Activated T-helper 1 cell treated with anti-CD3 and anti-CD28 coated beads, Interleukin-12 subunit alpha, Interleukin-12 subunit beta, Interleukin-2, Interleukin-4 antibody, amounts not matched to agents 30 ng/mL and 10 ng/mL and 1 ng/mL, durations not matched to agents 14 hours and 24 hours and 36 hours (primary cell): ENCODE results near the gene VASN. TPM values are rescaled to one million over a fixed set of nuclear protein-coding genes. Genes with fewer than 3 reads are reported as not detected.
"Not testable (repeated sequence)": the region's sequence is repeated elsewhere in the genome, so short reads cannot be mapped to it uniquely, and the experiment has no call there.

ENCODE experiments used
- DNase-seq: peaks from one replicate; pipeline ENCODE4 v3.0.0; 2021; ENCODE audit warnings: low spot score
- H3K27ac Mint-ChIP-seq: one replicate; pipeline ENCODE4 v1.8.0; 2021; ENCODE audit warnings: mild to moderate bottlenecking, mixed read lengths
- H3K27me3 Mint-ChIP-seq: one replicate; pipeline ENCODE4 v1.8.0; 2022; ENCODE audit warnings: mild to moderate bottlenecking, moderate library complexity, mixed read lengths; ENCODE audit not compliant: insufficient read depth
- H3K36me3 Mint-ChIP-seq: one replicate; pipeline ENCODE4 v1.8.0; 2021; ENCODE audit warnings: low read depth, mixed read lengths
- H3K4me1 Mint-ChIP-seq: one replicate; pipeline ENCODE4 v1.8.0; 2021; ENCODE audit warnings: low read depth, mixed read lengths
- H3K4me3 Mint-ChIP-seq: one replicate; pipeline ENCODE4 v1.8.0; 2021; ENCODE audit warnings: mild to moderate bottlenecking, moderate library complexity, mixed read lengths
- H3K9me3 Mint-ChIP-seq: one replicate; pipeline ENCODE4 v1.8.0; 2021; ENCODE audit warnings: mixed read lengths
- intact Hi-C: fragments of 100-400 bp; cut with micrococcal nuclease; formaldehyde crosslinking; loops from one replicate; pipeline ENCODE4 v1.15.1; 2024
- total RNA-seq: library from RNA; stranded (reverse); gene quantifications from 2 replicates; pipeline ENCODE4 v1.2.3, GENCODE V29; 2022

VASN gene
- total RNA-seq, 1 donor from 2014 or later, result 0.18 TPM

DNA sequence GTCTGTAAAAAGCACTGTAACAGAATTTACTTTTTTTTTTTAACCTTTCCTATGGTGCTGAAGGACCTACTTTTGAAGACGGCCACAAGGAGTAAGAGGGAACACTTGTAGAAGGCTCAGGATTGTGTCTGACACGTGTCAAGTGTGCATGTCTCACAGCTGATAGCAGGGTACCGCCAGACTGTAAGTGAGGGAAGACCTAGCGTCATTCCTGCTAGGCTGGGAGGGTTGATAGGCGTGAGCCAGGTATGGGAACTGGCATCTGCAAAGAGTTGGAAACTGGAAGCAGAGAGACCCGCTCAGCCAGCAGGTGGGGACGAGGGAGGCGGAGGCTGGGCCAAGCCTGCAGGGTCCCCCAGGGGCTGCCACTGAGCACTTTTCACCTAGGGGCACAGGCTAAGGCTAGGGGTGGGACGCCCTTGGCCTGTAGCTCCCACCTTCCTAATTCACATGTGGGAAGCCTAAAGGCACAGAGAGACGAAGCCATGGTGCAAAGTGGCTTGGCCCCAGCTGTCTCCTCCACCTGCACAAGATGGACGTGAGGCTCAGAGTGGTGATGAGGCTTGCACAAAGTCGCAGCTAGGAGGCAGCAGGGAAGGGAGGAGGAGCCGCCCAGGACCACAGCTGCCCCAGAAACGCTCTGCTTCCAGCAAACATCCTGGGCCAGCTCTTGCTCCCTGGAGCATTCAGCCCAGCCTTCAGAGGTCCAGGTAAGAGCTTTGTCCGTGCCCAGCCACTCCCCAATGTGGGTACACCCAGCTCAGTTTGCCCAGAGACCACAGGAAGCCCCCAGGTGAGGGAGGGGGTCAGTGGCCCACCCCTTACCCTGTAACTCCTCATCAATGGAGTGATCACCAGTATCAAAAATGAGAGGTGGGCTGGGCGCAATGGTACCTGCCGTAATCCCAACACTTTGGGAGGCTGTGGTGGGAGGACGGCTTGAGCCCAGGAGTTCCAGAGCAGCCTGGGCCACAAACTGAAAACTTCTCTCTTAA is 18.9 kb downstream of the VASN start:
- Mint-ChIP-seq H3K27ac (no peak overlapping the region), H3K36me3 (peaks cover 12% of the 10 kb centered on the region), H3K4me1 (no peaks in the 10 kb centered on the region), H3K9me3 (no peaks in the 10 kb centered on the region), H3K4me3 (no peak overlapping the region), H3K27me3 (no peaks in the 10 kb centered on the region)
- DNase-seq, result no peak
- intact Hi-C loops, result no loop called here

- no peaks in the 10 kb centered on the region for H3K9me3 Mint-ChIP-seq
- H3K27me3 Mint-ChIP-seq, result no peaks in the 10 kb centered on the region
- peaks cover 15% of the 10 kb centered on the region for H3K36me3 Mint-ChIP-seq
- no peak overlapping the region for H3K27ac Mint-ChIP-seq
- intact Hi-C loops, result no loop called here
- DNase-seq, result no peak
- no peak overlapping the region for H3K4me3 Mint-ChIP-seq
- H3K4me1 Mint-ChIP-seq, result no peaks in the 10 kb centered on the region
Observed at GRCh38 chr16:4391631-4392381, 20.2 kb downstream of the VASN start.

- H3K4me3 Mint-ChIP-seq, result no peak overlapping the region
- intact Hi-C loops, result no loop called here
- H3K27me3 Mint-ChIP-seq, result no peaks in the 10 kb centered on the region
- H3K9me3 Mint-ChIP-seq, result no peaks in the 10 kb centered on the region
- H3K36me3 Mint-ChIP-seq, result peaks cover 17% of the 10 kb centered on the region
- H3K27ac Mint-ChIP-seq, result no peak overlapping the region
- no peak for DNase-seq
- no peaks in the 10 kb centered on the region for H3K4me1 Mint-ChIP-seq
Observed at GRCh38 chr16:4392382-4393239, 21.0 kb downstream of the VASN start.

- peaks cover 17% of the 10 kb centered on the region for H3K36me3 Mint-ChIP-seq
- no peaks in the 10 kb centered on the region for H3K27me3 Mint-ChIP-seq
- H3K4me1 Mint-ChIP-seq, result no peaks in the 10 kb centered on the region
- DNase-seq, result no peak
- no peak overlapping the region for H3K4me3 Mint-ChIP-seq
- intact Hi-C loops, result no loop called here
- no peaks in the 10 kb centered on the region for H3K9me3 Mint-ChIP-seq
- no peak overlapping the region for H3K27ac Mint-ChIP-seq
Observed at GRCh38 chr16:4393240-4393600, 21.6 kb downstream of the VASN start.

- DNase-seq, intact Hi-C loops, H3K27me3 Mint-ChIP-seq, H3K27ac Mint-ChIP-seq, H3K4me1 Mint-ChIP-seq, H3K9me3 Mint-ChIP-seq, H3K4me3 Mint-ChIP-seq: not testable (repeated sequence)
- peaks cover 17% of the 10 kb centered on the region for H3K36me3 Mint-ChIP-seq
Observed at GRCh38 chr16:4393850-4394249, 22.2 kb downstream of the VASN start.

- DNase-seq, result no peak
- no peaks in the 10 kb centered on the region for H3K4me1 Mint-ChIP-seq
- H3K4me3 Mint-ChIP-seq, result no peak overlapping the region
- intact Hi-C loops, result no loop called here
- H3K36me3 Mint-ChIP-seq, result peaks cover 14% of the 10 kb centered on the region
- no peaks in the 10 kb centered on the region for H3K27me3 Mint-ChIP-seq
- H3K9me3 Mint-ChIP-seq, result no peaks in the 10 kb centered on the region
- H3K27ac Mint-ChIP-seq, result no peak overlapping the region
Observed at GRCh38 chr16:4395055-4395726, 23.5 kb downstream of the VASN start.

DNA sequence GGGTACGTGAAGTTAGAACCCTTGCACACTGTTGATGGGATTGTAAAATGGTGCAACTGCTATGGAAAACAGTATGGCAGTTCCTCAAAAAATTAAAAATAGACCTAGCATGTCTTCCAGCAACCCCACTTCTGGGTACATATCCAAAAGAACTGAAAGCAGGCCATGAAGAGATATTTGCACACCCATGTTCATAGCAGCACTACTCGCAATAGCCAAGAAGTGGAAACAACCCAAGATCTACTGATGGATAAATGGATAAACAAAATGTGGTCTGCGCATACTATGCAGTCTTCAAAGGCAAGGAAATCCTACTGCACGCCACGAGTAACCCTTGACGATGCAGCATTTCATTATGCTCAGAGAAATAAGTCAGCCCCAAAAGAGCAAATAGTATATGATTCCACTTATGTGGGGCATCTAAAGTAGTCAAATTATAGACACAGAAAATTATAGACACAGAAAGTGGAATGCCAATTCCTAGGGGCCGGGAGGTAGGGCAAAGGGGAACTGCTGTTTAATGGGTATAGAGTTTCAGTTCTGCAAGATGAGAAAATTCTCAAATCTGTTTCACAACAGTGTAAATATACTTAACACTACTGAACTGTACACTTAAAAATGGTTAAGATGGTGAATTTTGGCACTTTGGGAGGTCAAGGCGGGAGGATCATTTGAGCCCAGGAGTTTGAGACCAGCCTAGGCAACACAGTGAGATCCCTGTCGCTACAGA is 27.5 kb downstream of the VASN start:
- H3K4me3 Mint-ChIP-seq, result no peak overlapping the region
- H3K9me3 Mint-ChIP-seq, result no peaks in the 10 kb centered on the region
- intact Hi-C loops, result no loop called here
- no peak overlapping the region for H3K27ac Mint-ChIP-seq
- no peak for DNase-seq
- peaks cover 21% of the 10 kb centered on the region for H3K36me3 Mint-ChIP-seq
- no peaks in the 10 kb centered on the region for H3K4me1 Mint-ChIP-seq
- no peaks in the 10 kb centered on the region for H3K27me3 Mint-ChIP-seq

DNA sequence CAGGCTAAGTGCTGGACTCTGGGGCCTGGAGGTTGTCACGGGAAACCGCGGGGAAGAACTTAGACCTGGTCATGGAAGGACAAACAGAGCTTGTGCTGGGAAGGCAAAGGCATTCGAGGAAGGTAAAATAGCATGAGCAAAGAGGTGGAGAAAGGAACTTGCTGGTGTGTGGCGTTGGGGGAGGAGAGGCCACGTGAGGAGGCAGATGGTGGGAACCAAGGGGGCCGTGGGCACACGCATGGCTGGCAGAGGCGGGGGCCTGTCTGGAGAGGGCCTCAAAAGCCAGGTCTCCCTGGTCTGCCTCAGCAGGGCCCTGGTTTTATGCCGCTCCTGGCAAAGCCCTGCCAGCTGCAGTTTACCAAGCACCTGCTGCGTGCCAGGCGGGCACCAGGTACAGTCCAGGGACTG is 29.4 kb downstream of the VASN start:
- DNase-seq, result no peak
- H3K4me1 Mint-ChIP-seq, result no peaks in the 10 kb centered on the region
- no peak overlapping the region for H3K4me3 Mint-ChIP-seq
- peaks cover 26% of the 10 kb centered on the region for H3K36me3 Mint-ChIP-seq
- intact Hi-C loops, result loop anchor here (5.0 kb wide), 1 partner anchor 114 kb away; no protein-coding TSS in a partner anchor
- H3K27ac Mint-ChIP-seq, result no peak overlapping the region
- H3K27me3 Mint-ChIP-seq, result no peaks in the 10 kb centered on the region
- no peaks in the 10 kb centered on the region for H3K9me3 Mint-ChIP-seq

DNA sequence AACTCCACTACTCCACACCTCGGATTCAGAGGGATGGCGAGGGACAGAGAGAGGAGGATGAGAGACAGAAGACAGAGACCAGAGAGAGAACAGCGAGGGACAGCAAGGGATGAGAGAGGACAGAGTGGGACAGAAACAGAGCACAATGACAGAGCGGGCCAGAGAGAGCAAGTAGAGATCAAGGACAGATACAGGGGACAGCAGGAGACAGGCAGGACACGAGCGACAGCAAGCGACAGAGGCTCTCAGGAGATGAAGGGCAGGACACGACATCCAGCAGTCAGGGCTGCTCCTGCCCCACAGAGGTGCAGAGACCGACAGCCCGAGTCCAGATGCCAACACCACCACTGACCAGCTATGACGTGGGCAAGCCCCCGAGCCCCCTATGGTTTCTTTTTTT is 29.9 kb downstream of the VASN start:
- H3K27ac Mint-ChIP-seq, result no peak overlapping the region
- no peak overlapping the region for H3K4me3 Mint-ChIP-seq
- intact Hi-C loops, result loop anchor here (5.0 kb wide), 1 partner anchor 114 kb away; no protein-coding TSS in a partner anchor
- DNase-seq, result no peak
- no peaks in the 10 kb centered on the region for H3K9me3 Mint-ChIP-seq
- no peaks in the 10 kb centered on the region for H3K27me3 Mint-ChIP-seq
- H3K4me1 Mint-ChIP-seq, result no peaks in the 10 kb centered on the region
- H3K36me3 Mint-ChIP-seq, result peaks cover 27% of the 10 kb centered on the region

- no peaks in the 10 kb centered on the region for H3K4me1 Mint-ChIP-seq
- no peak overlapping the region for H3K4me3 Mint-ChIP-seq
- H3K36me3 Mint-ChIP-seq, result peaks cover 25% of the 10 kb centered on the region
- no peaks in the 10 kb centered on the region for H3K9me3 Mint-ChIP-seq
- DNase-seq, result peak; percentile 52
- H3K27ac Mint-ChIP-seq, result no peak overlapping the region
- H3K27me3 Mint-ChIP-seq, result no peaks in the 10 kb centered on the region
- intact Hi-C loops, result loop anchor here (1.0 to 5.0 kb wide), 2 partner anchors 43 to 115 kb away; no protein-coding TSS in a partner anchor
Observed at GRCh38 chr16:4402439-4403132, 30.9 kb downstream of the VASN start.
